Stimulated activated CD4-positive, alpha-beta T cell treated with anti-CD3 and anti-CD28 coated beads, Interleukin-12 subunit alpha, Interleukin-12 subunit beta, amount 100 ng/mL, for 48 hours (primary cell): Measurements from ENCODE around the gene KLHL11.
"Not testable (repeated sequence)": the region's sequence is repeated elsewhere in the genome, so short reads cannot be mapped to it uniquely, and the experiment has no call there.

Source experiments
- DNase-seq, 3 donors: peaks; one replicate each; pipeline ENCODE4 v3.0.0-alpha.2; 2020; ENCODE audit warnings: low read depth in 2 of 3, low spot score in 1 of 3

KLHL11 gene

DNA sequence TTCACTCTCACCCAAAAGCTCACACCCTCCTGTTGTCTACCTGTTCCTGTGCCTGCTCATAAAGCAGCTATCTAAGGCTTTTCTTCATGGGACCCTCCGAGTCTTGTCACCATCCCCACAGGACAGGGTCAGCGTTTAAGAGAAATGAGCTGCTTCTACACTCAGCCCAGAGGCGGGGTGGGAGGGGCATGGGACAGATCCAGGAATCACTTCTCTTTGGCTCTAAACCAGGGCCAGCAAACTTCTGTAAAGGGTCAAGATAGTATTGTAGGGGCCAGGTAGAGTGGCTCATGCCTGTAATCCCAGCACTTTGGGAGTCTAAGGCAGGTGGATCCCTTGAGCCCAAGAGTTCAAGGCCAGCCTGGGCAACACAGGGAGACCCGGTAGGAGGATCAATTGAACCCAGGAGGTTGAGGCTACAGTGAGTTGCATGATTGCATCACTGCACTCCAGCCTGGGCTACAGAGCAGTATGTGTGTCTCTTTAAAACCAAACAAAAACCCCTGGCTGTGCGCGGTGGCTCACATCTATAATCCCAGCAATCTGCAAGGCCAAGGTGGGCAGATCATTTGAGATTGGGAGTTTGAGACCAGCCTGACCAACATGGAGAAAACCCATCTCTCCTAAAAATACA is 23.2 kb upstream of the KLHL11 start:
- DNase-seq, result no peak

DNA sequence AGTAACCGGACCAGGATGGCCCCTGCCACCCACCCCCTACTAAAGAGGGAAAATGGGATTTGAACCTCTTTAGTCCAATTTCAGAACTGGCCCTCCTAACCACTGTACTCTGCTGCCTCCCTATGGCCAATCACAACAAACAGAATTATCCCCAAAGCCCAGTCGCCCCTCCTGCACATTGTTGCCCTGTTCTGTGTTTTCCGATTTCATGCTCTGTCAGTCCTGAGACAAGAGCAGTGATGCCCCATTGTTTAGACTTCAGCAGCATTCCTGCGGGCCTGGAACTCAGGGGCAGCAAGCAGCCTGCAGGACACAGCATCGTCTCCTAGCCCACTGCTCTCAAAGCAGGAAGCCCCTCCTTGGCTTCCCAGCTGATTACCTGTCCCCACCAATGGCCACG is 20.5 kb upstream of the KLHL11 start:
- no peak for DNase-seq

DNA sequence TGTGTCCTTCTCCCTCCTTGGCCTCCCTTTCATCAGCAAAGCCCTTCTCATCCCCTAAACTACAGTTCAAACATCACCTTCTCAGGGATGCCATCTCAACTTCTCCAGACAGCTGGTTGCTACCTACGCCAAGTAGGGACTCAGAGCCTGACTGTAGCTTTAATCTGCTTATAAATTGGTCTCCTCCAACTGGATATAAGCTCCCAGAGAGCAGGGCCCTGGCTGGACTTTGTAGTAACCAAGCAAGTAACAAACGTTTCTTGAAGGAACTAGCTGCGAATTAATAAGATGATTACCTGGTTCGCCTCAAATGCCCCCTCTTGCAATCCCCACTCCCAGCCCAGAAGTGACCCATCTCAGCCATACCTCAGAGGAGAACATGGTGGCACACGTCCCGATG is 17.5 kb upstream of the KLHL11 start:
- no peak for DNase-seq

DNA sequence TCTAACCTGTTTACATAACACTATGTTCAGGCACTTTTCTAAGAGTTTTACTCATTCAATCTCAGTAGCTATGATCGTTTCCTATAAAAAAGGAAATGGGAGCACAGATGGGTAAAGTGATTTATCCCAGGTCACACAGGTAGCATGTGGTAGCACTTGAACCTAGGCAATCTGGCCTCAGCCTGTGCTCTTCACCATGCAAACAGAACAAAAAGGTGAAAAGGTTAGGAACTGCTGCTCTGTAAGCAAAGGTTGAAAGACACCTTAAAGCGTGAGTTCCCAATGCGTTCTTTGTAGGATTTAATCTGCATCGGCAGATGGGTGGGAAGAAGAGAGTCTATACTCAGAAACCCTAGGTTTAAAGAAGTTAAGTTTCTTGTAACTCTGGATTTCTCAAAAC is 14.9 kb upstream of the KLHL11 start:
- DNase-seq, result no peak

DNA sequence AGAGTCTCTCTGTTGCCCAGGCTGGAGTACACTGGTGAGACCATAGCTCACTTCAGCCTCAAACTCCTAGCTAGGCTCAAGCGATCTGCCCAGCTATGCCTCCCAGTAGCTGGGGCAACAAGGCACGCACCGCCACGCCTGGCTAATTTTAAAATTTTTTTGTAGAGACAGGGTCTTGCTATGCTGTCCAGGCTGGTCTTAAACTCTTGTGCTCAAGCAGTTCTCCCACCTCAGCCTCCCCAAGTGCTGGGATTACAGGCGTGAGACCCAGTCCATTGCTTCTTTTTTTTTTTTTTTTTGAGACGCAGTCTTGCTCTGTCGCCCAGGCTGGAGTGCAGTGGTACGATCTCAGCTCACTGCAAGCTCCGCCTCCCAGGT is 9.1 kb upstream of the KLHL11 start:
- DNase-seq, result not testable (repeated sequence)

DNA sequence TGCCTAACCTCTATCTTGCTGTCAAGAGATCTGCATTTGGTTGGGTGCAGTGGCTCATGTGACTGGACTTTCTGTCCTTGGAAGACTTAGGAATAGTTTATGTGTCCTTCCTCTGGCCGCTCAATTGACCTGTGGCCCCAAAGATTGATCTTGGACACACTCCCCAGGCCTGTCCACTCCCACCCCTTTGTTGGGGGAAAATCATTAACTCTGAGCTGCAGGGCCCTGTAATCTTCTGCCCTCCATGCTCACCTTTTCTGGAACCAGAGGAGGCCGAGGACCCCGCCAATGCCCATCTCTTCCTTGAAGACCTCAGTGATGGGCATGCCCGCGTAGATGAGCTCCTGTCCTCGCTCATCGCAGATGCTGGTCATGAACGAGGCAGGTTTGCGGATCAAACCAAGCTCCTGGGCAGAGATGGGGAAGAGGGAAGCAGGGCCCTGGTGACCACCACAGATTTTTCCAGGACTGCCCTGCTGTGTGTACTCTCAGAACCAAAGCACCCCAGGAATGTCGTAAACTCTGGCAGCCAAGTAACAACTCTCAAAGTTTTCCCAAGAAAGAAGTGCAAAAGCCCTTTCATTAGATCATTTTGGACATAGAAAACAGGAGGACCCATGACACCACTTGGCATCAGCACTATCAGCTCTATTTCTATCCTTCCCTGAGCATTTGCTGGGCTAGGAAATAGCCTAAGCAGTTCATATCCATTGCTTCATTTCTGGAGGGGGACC is 8.5 kb upstream of the KLHL11 start:
- DNase-seq, result no peak

DNA sequence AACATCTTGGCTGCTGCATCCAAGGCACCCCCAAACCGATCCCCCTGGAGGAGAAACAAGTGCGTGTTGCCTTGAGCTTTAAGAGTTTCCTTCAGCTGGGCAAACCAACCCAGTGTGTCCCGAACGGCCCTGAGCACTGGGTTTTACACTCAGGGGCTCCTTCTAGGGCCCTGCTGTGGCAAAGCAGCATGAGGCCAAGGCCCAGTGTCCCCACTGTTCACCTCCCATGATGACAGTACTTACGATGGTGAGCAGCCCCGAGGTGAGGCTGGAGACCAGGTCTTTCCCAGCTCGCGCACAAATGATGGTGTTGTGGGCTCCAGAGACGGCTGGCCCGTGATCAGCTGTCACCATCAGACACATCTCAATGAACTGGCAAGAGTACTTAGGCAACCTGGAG is 6.6 kb upstream of the KLHL11 start:
- no peak for DNase-seq

DNA sequence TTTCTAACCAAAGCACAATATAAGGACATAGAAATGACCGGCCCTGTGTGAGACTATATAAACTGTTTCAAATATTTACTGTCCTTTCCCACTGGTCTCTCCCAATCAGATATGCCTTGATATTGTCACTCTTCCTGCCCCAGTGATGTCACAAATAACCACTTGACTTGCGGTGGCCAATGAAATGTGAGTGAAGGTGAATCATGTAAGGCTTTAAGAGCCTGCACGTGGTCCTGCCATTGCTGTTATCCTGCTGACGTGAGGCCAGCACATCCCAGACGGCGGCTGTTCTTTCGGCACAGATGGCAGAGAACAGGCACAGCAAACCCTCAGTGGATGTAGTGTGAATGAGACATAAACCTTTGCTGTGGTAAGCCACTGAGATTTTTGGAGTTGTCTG is 5.4 kb upstream of the KLHL11 start:
- DNase-seq, result no peak

DNA sequence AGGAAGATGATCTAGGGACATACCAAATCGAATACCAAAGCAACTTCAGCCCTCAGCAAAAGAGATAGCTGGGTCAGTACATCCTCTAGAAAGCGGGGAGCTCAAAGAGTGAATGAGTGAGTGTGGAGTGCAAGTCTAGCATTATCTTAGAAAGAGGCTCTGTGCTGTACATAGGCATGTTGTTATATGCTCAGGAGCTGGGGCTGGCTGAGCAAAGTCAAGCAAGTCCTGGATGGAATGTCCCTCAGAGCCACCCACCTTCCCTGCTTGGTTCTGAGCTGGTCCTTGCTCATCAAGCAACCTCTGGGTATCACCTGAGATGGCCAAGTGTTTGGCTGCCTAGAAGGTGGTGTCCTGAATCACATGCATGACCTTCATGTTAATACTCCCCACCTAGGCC is 4.9 kb upstream of the KLHL11 start:
- DNase-seq, result no peak

DNA sequence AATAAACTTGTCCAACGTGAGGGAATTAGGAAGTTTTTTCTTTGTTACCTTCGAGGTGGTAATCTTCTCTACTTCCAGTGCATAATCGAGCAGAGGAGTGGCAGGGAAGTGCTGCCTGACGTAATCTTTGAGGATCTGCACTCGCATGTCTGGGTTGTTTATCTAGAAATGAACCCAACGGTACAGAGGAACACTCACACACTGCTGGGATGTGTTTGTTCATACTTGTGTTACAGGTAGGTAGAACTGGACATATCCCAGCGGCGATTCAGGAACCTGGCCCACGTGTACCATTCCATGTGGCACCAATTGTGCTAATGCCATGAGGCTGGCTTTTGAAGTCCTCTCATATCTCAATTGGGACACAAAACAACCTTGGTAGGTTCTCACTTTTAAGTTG is 4.2 kb upstream of the KLHL11 start:
- DNase-seq, result no peak

DNA sequence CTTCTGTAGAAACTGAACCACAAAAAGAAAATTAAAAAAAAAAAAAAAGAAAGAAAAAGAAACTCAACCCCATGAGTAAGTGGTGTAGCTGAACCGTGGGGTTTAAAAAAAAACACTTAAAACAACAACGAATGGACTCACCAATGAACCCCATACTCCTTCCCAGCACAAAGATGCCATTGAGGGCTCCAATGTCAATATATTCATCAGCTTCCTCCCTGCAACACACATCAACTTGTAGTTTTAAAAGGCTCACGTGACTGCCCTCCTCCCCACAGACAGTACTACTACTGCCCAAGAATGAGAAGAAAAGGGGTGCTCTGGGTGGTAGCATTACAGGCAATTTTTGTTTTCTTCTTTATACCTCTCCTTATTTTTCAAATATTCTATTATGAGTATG is 3.3 kb upstream of the KLHL11 start:
- DNase-seq, result no peak

DNA sequence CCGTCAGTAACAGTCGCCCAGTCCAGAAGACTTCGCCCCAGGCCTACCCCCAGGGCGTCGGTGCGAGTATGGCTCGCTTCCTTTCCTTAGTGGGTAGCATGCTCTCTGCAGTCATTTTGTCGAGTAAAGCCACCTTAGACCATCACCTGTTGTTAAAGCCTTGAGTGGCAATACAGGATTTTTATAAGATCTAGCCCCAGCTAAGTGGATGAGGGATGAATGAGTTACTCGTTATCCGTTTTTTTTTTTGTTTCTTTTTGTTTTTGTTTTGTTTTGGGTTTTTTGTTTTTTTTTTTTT is 322 bp upstream of the KLHL11 start:
- DNase-seq, result no peak

DNA sequence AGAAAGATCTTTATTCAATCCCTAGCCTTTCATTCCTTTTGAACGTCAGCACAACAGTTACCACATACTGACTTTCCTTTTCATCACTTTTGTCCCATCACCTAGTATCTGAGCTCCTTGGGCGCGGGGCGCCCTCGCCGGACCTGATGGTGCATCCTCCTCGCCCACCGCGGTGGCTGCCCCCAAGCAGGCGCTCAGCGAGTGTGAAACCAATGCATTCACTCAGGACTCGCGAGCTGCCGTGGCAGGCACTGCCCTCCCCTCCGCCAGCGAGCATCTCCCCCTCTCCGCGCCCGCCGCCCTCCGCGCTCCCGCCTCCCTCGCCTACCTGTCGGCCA is 756 bp downstream of the KLHL11 start:
- DNase-seq, result no peak

DNA sequence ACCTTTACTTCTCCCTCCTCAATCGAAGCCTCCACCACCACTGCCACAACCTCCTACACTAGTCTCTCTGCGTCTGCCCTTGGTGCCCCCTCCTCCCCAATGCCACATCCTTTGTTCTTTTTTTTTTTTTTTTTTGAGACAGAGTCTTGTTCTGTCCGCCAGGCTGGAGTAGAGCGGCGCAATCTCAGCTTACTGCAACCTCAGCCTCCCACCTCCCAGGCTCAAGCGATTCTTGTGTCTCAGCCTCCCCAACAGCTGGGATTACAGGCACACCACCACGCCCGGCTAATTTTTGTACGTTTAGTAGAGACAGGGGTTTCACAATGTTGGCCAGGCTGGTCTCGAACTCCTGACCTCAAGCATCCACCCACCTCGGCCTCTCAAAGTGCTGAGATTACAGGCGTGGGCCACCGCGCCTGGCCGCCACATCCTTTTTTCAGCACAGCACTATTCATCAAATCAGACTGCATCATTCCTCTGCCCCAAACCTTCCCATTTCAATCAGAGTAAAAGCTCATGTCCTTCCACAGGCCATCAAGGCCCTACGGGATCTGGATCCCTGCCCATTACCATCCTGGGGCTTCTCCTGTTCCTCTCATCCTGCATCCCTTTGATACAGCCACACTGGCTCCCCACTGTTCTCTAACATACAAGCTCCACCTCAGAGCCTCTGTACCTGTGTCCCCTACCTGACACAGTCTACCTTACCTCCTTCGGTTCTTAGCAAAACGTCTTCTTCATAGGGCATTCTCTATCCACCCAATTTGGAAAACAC is 2.0 kb downstream of the KLHL11 start:
- peak in 2 of 3 donors; percentile 5 to 22 for DNase-seq

DNA sequence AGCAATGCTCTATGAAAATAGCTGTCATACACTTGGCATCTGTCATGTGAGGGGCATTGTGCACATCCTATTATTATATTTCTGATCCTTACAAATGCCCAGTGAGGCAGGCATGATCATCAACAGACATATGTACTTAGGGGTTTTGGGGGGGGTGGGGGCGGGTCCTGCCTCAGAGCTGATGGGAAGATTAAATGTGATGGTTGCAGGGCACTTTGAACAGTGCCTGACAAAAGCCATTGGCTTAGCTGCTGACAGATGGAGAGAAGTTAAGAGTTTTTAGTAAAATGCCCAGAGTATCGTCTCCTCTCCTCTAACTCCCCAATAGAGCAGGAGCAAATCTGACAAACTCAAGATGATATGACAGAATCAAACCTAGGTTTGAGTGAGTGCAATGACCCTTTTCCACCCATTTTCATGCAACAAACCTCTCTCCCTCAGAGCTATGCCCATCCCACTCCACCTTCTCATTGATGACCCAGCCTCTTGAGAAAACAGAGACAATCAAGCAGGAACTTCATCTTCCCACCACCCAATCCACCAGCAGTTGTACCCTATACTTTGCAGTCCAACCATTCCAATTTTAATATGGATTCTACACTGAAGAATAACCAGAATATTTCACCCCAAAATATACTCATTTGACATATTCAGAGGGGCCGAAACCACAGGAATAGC is 4.8 kb downstream of the KLHL11 start:
- no peak for DNase-seq

DNA sequence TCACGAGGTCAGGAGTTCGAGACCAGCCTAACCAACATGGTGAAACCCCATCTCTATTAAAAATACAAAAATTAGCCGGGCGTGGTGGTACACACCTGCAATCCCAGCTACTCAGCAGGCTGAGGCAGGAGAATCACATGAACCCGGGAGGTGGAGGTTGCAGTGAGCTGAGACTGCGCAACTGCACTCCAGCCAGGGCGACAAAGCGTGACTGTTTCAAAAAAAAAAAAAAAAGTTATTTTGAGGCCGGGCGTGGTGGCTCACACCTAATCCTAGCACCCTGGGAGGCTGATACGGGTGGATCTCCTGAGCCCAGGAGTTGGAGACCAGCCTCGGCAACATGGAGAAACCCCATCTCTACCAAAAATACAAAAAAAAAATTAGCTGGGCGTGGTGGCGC is 13.8 kb downstream of the KLHL11 start:
- DNase-seq, result not testable (repeated sequence)

DNA sequence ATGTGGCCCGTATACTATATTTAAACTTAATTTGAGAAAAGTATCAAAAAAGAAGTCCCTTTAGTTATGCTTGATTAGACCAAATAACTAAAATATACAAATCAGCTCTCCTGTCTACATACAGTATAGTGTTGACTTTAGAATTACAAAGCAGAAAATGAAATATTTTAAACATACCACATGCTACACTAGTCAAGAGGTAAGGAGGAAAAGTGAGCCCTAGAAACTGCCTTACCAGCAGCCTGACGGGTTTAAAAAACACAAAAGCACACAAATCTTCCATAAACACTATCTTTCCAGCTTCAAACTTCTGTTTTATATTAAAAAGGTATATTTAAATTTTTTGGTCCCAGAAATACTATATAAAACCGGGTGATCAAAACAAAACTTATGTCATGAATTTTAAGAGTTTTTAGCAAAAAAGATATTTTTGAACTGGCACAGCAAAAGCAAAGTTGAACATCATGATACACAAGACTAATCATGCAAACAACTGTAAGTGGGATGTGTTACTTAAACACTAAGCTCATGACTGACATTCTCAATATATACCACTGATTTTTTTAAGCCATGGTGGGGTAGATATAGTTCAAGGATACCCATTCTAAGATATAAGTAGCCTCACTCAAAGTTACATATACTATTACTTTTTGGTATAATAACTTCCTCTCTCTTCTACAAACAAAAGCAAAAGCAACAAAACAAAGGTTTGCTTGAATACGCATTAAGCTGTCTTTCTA is 15.8 kb downstream of the KLHL11 start:
- DNase-seq, result no peak

DNA sequence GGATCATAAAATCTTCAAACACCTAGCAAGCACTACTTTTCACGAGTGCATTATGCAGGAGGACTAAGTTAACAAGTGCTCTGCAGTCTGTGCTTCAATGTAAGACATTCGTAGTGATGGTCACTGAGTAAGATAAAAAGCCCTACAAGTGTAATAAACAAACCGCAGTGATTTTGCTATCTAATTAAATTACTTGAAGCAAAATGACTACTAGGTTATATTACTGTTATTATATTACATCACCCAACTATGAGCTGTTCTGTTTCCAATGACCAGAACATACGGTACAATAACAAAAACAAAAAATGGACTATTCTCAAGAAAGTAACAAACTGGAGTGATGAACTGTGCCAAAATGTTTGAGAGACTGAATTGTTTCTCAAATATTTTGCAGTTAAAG is 16.4 kb downstream of the KLHL11 start:
- DNase-seq, result no peak

DNA sequence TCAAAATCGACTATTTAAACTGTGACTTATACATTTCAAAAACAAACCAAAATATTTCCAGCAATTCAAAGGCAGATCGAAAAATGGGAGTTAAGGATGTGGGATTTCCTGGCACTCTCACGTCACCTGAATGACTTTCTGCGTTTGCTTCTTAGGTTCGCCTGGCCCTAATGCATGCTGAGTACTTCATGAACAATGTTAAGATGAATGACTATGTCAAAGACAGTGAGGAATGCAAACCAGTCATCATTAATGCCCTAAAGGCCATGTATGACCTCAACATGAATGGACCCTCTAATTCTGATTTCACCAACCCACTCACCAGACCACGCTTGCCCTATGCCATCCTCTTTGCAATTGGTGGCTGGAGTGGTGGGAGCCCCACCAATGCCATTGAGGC is 20.3 kb downstream of the KLHL11 start:
- no peak for DNase-seq

DNA sequence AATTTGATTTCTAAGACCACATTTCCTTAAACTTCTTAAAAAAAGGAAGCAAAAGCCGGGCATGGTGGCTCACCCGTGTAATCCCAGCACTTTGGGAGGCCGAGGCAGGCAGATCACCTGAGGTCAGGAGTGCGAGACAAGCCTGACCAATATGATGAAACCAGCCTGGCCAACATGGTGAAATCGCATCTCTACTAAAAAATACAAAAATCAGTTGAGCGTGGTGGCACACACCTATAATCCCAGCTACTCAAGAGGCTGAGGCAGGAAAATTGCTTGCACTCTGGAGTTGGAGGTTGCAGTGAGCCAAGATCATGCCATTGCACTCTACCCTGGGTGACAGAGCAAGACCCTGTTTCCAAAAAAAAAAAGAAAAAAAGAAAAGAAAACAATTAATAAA is 24.4 kb downstream of the KLHL11 start:
- DNase-seq, result not testable (repeated sequence)

DNA sequence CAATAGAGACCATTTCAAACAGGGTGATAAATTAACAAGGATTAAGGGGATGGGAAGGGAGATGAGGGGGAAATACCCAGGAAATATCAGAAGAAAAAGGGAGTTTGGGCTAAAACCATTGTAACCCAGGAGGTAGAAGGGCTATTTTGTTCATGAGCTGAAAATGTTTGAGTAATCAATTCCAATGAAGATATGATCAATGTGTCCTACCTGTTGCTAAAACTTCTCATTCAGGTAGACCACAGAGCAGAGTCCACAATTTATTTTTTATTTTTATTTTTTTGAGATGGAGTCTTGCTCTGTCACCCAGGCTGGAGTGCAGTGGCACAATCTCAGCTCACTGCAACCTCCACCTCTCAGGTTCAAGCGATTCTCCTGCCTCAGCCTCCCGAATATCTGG is 25.8 kb downstream of the KLHL11 start:
- not testable (repeated sequence) for DNase-seq
